Stimulated activated CD4-positive, alpha-beta T cell treated with anti-CD3 and anti-CD28 coated beads, TNF-alpha, amount 100 ng/mL, for 24 hours (primary cell): ENCODE measurements around the gene INTS1.

Source experiments
- DNase-seq, 3 experiments: peaks; one replicate each; pipeline ENCODE4 v3.0.0-alpha.2; 2020; ENCODE audit warnings: low read depth in 3 of 3

INTS1 gene

GRCh38 chr7:1503816-1504775 lies at the start of gene INTS1:
TSS of gene INTS1 (minus strand) at chr7:1504389. CDS start at chr7:1503960, 429 bp downstream.
- peak; percentile 81 to 89 (median 82) for DNase-seq

DNA sequence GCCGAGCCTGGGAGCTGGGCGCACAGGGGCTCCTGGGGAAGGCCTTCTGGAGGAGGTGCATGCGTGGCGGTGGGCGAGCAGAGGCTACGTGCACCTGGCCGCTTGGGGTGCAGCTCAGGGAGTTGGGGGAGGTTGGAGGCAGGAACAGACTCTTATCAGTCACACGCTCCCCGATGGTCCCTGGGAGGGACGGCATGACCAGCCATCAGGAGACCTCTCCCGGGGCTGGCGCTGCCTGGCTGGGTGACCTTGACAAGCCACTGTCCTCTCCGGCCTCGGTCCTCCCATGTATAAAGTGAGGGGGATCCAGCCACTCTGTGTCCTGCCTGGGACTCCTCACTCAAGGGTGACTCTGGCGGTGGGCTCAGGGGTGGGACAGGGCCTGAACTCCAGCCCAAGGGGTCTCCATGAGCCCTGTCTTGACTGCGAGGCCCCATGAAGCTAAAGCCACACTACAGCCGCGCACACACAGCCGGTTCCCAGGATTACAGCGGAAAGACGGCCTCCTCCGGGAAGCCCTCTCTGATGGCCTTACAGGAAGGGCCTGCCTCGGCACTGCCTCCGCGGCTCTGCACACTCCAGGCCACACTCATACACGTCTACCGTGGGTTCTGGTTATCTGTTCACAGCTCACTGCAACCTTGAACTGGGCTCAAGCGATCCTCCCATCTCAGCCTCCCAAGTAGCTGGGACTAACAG lies 49.5 kb upstream of the INTS1 start:
- no peak for DNase-seq

GRCh38 chr7:1552200-1552599 lies 48.0 kb upstream of the INTS1 start:
- DNase-seq = no peak

- no peak for DNase-seq
Observed at GRCh38 chr7:1550846-1551155, 46.6 kb upstream of the INTS1 start.

GRCh38 chr7:1550005-1550845 lies 46.0 kb upstream of the INTS1 start:
- DNase-seq = no peak

DNA sequence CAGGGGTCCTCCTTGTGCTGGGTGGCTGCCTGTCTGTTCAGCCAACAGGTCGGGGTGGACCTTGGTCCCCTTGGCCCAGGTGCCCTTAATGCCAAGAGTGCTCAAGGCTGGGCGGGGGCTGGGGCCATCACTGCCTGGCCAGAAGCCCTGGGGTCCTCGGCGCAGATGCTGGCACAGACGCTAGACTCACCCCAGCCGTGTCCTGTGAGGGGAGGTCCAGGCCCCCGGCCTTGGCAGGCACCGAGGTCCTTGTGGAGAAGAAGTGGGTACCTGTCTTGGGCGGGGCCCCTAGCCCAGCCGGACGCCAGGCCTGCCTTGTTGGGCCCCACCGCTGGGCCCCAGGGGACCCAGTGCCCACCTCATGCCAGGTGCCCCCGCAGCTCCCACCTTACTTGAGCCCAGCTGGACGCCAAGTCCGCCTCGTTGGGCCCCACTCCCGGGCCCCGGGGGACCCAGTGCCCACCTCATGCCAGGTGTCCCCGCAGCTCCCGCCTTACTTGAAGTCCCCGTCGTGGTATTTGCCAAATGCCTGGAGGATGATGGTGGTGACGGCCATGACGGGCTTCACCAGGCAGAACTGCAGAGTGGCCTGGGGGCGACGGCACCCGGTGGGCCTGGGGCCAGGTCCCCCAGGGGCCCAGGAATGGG lies 45.3 kb upstream of the INTS1 start:
- no peak for DNase-seq

GRCh38 chr7:1548944-1549343 lies 44.8 kb upstream of the INTS1 start:
- DNase-seq = no peak

DNA sequence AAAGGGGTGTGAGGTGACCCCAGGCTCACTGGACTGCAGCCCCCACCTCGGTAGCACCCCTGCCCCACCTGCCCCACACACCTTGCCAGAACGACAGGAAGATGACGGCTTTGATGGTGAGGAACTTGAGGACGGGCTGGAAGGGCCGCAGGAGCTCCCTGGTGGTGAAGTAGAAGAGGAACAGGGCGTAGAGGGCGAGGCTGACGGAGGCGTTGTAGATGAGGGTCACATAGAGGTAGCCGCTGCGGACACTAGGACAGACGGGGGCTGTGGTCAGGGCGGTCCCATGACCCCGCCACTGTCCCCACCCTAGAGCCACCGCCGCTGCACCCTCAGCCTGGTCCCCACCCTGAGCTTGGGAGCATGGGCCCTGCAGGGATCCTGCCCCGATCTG lies 44.2 kb upstream of the INTS1 start:
- no peak for DNase-seq

DNA sequence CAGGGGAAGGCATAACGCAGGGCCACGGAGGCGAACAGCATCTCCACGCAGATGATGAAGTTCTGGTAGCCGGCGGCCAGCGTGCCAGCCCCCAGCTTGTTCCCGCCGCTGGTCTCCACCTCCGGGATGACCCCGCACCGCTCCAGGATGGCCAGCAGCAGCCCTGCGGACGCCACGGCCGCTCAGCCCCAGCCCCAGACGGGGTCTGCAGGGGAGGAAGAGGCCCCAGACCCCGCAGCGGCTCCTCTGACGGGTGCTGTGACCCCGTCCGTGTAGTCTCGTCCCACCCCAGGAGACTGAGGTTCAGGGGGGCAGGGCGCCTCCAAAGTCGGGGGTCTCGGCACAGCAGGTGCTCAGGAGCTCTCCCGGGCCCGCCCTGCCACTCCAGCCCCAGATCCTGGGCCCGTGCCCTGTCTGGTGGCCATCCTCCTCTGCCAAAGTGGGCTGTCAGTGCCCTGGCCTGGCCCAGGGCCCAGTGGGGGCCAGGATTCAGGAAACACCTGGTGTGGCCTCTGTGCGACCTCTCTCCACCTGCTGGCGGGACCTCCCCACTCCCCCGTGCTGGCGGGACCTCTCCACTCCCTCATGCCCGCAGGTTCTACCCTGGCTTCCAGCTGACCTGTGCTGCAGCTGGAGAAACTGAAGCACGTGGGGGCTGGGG lies 43.7 kb upstream of the INTS1 start:
- no peak for DNase-seq

DNA sequence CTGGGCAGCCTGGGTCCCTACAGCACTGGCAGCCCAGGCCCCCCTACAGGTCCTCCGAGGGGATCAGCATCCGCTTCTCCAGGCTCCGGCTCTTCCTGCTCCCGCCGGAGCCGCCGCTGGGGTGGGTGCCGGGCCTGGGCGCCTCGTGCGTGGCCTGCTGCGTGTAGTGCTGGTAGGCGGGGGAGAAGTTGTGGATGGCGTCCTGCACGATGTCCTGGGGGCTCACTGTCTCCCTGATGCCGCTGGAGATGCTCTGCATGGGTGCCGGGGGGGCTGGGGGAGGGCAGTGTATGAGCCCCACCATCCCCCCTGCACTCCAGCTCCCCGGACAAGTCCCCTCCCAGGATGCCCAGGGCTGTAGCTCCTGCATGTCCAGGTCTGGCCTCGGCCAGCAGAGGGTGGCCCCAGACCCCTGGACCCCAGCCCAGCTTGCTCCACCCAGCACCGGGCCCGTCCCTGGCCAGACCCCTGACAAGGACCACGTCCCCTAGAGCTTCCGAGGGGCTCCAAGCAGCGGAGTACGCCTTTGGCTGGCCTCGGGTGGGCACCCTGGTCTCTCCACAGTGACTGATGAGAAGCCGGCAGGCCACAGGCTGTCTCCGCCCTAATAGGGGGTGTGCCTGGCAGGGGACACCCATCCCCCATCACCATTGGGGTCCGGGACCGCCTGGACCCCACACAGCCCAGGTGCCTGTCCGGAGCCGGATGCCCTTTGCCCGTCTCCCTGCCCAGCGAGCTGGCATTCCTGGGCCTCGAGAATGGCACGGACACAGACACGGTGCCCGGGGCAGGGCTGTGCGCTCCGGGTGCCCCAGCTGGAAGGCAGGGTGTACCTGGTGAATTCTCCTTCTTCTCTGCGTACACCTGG lies 43.0 kb upstream of the INTS1 start:
- no peak for DNase-seq

DNA sequence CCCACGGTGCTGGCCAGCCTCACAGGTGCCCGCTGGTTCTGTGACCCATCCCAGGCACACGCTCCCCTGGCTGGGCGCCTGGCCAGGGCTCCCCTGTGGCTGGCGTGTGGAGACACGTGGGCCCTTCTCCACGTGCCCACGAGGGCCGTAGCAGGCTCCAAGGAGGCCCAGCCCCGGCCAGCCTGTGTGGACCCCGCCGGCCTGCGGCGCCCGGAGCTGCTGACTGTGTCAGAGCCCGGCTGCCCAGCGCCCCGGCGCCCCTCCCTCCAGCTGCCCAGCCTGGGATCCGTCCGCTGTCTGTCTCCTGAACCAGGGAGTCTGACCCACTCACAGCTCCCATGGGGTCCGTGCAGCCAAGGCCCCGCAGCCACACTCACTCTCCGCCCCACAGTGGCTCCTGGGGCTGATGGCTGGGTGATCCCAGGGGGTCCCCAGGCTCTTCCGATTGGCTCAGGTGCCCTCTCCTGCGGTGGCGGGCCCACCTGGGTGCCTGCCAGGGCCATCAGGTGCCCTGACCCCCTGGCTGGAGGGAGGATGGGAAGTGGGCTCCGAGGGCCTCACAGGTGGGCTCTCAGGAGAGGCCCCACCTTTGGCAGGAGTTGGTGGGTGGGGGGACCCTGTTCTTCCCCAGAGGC lies 42.2 kb upstream of the INTS1 start:
- DNase-seq = no peak

DNA sequence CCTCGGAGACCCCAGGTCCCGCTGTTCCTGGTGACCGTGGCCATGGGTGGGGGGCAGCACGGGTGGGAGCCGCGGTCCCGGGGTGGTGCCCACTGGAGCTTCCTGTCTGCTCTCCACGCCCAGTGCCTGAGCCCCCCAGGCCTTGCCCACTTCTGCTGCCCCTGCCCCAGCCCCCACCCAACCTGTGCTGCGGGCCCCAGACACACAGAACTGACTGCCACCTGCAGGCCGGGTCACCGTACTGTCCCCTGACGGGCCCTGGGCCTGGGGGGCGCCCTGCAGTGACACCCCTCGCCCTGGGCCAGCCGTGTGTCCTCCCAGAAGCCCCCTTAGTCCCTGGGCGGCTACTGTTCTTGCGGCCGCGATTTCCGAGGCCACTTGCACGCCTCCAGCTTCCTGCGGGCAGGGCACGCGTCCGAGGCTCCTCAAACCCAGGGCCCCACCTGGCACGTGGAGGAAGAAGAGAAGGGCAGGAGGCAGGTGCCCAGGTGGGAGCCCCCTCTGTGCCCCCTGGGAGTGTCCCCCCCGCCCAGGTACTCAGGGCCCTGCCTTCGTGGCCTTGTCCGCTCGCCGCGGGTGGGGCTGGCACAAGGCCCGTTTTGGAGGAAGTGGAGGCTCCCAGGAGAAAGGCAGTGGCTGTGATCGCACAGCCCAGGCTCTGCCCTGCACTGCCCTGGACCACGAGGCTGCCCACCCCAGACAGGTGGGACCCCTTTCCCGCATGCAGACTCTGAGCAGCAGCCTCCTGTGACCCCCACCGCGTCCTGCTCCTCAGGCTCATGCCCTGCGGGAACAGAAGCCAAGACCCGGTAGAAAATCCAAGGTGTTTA lies 41.4 kb upstream of the INTS1 start:
- DNase-seq = no peak

DNA sequence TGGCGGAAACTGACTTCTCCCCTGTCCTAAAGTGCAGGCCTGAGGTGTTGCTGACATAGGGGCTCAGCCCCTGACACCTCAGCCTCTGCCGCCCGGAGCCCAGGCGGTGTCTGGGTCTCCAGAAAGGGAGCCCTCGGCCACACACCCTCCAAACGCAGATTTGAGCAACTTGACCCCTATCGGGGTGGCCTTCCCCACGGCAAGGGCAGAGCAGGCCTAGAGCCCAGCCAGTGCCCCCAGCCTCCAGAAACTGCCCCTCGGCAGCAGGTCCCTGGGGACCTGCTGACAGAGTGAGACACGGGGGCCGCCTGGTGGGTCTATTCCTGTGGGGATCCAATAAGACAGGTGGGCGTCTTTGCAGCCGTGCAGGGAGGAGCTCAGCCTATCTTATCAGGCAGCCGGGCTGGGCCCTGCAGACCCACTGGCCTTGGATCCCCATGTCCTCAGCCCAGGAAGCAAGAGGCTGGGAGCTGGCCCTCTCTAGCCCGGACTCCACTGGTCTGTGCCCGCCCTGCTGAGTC lies 40.8 kb upstream of the INTS1 start:
- no peak for DNase-seq

DNA sequence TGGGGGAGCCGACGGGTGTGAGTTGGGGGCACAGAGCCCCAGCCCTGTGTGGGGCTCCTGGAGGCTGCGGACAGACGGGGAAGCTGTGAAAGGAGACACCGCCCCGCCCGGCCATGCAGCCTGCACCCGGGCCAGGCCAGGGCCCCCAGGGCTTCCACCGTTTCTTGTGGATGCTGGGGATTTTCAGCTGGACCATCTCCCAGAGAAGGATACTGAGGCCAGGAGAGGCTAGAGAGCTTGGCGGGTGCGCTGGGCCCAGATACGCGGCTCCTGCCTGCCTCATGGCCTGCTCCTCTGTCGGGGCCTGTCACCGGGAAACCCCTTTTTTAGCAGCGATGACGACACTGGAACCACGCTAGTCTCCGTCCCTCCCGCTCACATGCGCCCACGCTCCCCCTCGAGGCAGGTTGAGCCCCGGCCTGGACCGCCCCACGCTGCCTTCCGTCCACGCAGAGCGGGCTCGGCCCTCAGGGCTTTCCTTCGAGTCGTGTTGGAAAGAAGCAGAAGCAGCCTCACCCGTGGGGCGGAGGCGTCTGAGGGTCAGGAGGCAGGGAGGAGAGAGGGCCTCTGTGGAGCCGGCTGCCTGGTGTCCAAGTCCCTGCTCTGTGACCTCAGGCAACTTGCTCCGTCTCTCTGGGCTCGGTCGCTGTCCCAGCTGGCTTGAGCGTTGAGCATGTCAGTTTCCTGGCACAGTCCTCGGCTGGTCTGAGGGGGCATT lies 40.1 kb upstream of the INTS1 start:
- DNase-seq = no peak

- no peak for DNase-seq
Observed at GRCh38 chr7:1543826-1544177, 39.6 kb upstream of the INTS1 start.

DNA sequence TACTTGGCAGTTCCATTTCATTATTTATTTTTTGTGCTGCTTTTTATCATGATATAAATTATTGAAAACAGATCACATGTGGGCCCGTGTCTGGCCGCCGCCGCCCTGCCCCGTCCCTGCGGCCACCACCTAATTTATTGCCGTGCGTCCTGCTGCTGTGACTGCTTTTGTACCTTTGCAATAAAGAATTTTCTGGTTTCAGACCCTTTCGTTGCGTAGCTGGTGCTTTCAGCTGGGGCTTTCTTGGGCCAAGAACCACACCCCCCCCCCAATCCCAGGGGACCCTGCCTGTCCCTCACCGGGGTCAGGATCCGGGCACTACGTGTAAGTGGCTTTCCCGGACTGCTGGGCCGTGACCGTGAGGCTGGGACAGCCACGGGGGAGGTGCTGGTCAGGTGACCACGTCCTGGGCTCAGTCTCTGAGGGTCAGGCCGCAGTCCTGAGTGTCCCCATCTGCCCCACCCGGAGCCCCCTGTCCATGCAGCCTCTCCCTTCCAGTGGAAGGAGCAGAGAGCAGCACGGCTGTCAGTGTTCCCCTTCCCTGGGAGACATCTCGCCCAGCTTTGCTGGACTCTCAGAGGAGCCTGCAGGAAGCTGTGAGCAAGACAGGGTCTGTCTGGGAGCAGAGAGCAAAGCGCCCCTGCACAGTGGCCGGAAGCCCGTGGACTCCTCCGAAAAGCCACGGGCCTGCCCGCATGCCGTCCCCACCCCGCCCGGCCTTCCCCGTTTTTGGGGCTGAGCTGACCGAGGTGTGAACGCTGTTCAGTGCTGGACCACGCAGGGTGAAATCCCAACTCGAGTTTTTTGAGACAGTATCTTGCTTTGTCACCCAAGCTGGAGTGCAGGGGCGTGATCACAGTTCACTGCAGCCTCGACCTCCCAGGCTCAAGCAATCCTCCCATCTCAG lies 38.9 kb upstream of the INTS1 start:
- DNase-seq = no peak

DNA sequence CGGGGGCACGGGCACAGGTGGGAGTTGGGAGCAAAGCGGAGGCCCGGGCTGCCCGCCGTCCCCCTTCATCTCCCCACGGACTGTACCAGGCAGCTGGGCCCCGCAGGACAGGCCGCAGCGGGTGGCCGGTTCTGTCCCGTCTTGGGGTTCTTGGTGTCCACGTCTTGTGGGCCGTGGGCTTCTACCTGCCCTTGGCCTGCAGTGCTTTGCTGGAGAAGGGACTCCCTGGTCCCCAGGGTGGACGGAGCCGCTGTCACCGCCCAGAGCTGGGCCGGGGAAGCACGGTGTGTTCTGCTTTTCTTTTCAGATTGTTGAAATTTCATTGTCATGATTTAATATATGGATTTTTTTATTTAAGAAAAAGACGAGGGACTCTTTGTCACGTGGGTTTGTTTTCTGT lies 38.1 kb upstream of the INTS1 start:
- DNase-seq = no peak
